Activated T-helper 9 cell treated with anti-CD3 and anti-CD28 coated beads, Interleukin-2, amount 50 U/mL, for 16 hours (primary cell): ENCODE results near the gene OTOG.

Source experiments
- DNase-seq: peaks from one replicate; pipeline ENCODE4 v3.0.0-alpha.2; 2020; ENCODE audit warnings: low read depth

The OTOG gene

DNA sequence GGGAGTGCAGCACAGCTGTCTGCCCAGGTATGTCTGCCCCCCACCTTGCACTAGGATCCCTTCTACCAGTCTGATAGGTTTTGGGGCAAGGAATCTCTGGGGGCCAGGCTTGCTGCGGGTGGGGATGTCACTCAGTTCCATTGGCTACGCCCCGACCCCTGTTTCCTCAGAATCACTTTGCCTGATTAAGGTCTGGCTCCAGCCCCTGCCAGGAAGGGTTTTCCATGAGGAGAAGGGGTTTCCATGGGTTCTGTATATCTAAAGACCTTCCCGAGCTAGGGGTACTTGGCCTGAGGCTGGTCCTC, 14.0 kb downstream of the OTOG start:
- DNase-seq: no peak

DNA sequence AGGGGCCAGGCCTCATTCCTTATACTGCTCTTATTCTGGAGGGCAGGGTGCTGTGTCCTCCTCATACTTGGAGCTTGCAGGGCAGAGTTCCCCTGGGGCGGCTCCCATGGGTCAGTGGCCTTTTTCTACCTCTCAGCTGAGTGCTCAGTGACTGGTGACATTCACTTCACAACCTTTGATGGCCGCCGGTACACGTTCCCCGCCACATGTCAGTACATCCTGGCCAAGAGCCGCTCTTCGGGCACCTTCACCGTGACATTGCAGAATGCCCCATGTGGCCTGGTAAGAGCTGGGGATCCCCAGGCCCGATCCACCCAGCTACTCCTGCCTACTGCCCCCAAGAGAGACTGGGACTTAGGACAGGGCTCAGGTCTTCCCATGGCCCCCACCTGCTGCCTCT, 14.5 kb downstream of the OTOG start:
- DNase-seq: no peak

DNA sequence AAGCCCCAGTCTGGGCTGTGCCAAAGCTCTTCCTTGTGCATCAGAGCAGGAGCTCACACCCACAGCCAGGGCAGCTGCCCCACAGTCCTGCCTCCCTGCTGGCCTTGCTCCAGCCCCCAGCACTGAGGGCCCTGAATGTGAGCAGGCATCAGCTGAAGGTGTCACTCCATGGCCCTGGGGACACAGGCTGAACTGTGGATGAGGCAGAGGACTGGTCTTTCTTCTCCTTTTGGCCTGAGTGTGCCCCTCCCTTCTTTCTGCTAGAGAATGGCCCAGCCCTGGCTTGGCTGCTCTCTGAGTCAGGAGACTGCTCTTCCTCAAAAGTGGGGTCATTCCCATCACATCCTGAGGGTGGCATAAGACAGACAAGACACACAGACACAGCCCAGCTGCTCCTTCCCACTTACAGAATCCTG, 16.2 kb downstream of the OTOG start:
- DNase-seq: no peak

DNA sequence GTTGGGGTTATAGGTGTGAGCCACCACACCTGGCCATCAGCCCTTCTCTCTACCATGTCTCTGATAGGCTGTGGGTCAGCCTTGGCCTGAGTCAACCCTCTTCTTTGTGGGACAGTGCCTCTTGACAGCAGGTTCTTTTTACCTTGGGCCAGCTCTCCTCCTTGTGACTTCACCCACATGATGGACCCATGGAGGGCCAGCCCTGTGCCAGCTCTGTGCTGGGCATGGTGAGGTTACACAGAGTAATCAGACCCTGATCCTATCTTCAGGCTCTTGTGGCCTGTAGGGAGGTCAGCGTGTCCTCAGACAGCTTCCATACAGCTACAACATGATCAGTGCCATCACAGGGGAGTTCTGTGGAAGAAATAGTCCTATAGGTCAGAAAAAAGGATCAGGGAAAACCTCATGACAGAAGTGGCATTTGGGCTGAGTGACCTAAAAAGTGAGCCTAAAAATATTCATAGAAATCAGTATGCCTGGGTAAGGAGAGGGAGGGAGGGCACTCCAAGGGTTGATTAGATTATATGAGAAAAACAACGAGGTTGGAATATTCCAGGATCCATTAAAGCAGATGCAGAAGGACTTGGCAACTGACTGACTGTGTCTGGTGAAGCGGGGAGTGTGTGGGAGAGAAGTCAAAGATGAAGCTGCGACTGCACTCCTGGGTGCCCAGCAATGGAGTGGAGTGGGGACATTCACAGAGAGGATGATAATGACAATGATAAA, 17.1 kb downstream of the OTOG start:
- DNase-seq: no peak

DNA sequence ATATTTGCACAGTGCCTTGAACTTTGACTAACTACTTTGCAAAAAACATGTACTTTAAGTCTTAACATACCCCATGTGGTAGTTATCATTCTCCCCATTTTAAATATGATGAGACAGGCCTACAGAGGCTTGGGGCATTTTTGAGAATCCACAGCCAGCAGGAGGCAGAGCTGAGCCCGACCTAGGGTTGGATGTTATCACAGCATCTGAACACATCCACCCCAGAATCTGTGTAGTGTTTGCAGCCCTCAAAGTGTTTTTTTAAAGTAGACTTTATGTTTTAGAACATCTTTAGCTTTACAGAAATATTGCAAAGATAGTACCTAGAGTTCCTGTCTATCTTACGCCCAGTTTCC, 17.6 kb downstream of the OTOG start:
- DNase-seq: no peak

DNA sequence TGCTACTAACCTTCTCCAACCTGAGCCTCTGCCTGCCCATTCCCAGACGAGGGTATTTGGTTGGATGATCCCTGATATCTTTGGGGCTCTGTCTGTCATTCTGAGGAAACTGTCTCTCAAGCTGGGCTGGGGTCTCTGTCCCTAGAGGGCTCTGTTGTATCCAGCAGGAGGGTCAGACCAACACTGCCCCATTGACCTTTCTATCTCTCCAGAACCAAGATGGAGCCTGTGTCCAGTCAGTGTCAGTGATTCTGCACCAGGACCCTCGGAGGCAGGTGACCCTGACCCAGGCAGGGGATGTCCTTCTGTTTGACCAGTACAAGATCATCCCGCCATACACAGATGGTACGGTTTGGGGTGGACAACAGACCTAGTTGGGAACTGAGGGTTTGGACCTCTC, 21.9 kb downstream of the OTOG start:
- DNase-seq: no peak

DNA sequence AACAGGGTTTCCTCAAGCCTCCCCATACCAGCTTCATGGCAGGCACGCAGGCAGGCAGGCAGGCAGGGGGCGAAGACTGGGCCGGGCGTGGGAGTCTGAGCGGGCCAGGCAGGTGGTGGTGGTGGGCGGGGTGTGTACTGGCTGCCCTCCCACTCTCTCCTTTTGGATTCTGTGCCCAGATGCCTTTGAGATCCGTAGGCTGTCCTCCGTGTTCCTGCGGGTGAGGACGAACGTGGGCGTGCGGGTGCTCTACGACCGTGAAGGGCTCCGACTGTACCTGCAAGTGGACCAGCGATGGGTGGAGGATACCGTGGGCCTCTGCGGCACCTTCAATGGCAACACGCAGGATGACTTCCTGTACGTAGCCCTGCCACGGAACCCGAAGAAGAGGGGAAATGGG, 23.0 kb downstream of the OTOG start:
- DNase-seq: no peak

DNA sequence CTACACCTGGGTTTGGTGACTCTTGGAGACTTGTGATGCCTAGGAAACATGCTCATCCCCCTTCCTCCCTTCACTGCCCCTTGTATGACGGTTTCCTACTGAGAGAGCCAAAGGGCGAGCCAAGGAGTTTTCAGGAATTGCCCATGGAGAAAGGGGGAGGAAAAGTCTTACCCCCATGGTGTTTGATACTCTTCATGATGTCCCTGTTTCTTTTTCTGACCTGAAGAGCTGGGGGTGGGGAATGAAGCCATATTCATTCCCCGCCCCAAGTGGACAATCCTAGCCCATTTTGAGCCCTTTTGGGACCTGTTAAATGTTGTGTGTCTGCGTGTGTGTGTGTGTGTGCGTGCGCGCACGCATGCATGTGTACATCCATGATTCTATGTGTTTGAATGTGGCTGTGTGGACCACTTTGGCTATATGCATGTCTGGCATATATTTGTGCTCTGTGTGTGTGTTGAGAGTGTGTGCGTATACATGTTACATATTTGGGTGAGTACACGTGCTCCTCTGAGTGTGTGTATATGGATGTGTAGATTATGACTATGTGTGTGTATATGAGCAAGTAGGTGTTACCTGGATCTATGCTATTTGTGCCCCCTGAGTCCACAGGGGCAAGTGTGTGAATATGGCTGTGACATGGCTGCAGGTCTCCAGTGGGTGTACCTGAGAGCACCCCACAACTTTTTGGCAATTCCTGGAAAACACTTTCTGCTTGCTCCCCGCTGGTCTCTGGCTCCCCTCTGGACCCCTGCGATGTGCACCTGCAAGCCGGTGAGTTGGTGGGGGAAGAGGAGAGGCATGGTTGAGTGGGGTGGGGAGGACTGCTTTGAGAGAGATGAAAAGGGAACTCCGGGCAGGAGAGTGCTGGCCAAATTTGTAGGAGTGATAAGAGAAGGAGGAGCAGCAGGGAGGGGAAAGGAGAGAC, 24.6 kb downstream of the OTOG start:
- no peak for DNase-seq

DNA sequence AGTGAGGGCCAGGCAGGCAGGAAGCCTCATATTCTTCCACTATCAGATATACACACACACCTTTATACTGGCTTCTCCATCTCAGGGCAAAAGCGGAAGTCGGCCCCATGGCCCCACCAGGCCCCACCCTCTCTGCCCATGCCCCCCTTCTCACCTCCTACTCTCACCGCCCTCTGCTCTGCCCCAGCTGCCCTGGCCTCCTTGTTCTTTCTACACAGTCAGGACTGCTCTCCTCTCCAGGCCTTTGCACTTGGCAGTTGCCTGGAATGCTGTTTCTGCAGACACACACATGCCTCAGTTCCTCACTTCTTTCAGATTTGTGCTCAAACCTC, 25.3 kb downstream of the OTOG start:
- DNase-seq: no peak

DNA sequence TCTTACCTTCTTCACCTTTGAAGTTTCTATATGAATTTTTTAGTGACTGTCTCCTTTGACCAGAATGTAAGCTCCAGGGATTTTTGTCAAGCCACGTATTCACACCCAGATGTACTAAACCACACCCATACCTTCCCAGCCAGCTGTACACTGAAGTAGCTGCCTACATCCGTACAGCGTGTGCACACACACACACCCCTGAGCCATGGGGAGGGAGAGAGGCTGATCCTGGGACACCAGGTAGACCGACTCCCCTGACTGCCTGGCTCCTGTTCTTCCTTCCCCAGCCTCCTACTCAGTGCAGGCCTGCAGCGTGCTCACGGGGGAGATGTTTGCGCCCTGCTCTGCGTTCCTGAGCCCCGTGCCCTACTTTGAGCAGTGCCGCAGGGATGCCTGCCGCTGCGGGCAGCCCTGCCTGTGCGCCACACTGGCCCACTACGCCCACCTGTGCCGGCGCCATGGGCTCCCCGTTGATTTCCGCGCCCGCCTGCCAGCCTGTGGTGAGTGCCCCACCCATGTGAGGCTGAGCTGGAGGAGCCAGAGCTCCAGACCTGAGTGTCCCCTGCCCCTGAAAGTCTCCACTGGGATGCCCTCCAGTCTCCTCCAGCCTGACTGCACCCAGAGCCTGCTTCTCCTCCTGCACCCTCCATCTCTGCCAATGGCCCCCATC, 25.9 kb downstream of the OTOG start:
- no peak for DNase-seq

DNA sequence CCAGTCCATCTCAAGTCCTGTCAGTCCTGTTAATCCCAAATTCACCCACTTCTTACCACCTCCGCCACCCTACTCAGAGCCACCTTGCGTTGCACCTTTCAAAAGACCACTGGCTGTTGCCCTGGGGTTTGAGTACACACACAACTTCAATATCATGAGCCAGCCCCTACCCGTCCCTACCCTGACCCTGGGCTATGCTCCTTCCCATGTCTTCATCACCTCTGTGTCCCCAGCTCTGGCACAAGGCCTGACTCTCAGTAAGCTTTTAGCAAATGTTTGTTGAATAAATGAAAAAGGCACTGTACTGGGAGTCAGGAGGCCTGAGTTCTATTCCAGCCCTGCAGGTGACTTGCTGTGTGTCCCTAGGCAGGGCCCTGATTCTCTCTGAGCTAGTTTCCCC, 26.5 kb downstream of the OTOG start:
- no peak for DNase-seq

DNA sequence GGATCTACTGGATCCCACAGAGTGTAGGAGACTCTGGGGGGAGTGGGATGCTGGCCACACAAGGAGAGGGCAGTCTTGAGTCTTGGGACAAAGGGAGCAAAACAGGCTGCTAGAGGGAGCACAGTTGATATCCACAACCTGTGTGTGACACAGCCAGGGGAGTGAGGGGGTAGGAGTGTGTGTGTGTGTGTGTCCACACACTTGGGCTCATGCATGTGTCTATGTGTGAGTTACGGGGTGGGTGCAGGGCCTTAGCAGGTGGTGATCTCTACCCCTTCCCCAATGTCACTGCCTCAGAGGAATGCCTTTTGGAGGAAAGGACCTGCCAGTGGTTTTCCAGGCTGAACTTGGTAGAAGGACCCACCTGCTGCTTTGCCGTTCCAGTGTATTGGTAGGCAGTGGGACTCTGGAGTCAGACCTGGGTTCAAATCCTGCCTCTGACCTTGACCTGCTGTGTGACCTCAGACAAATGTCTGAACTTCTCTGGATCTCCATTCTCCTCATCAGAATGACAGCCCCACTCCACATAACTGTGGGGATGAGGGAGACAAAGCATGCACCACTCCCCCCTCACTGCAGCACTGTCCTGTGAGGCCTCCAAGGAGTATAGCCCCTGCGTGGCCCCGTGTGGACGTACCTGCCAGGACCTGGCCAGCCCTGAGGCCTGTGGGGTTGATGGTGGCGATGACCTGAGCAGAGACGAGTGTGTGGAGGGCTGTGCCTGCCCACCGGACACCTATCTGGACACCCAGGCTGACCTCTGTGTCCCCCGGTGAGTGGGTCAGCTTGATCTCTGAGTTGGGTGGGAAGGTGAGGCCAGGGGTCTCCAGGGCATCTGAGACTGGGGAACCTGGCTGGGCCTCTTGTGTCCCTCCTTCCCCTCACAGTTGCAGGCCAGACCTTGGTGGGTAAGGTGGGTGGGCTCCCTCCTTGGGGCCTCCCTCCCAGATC, 27.4 kb downstream of the OTOG start:
- DNase-seq: no peak

DNA sequence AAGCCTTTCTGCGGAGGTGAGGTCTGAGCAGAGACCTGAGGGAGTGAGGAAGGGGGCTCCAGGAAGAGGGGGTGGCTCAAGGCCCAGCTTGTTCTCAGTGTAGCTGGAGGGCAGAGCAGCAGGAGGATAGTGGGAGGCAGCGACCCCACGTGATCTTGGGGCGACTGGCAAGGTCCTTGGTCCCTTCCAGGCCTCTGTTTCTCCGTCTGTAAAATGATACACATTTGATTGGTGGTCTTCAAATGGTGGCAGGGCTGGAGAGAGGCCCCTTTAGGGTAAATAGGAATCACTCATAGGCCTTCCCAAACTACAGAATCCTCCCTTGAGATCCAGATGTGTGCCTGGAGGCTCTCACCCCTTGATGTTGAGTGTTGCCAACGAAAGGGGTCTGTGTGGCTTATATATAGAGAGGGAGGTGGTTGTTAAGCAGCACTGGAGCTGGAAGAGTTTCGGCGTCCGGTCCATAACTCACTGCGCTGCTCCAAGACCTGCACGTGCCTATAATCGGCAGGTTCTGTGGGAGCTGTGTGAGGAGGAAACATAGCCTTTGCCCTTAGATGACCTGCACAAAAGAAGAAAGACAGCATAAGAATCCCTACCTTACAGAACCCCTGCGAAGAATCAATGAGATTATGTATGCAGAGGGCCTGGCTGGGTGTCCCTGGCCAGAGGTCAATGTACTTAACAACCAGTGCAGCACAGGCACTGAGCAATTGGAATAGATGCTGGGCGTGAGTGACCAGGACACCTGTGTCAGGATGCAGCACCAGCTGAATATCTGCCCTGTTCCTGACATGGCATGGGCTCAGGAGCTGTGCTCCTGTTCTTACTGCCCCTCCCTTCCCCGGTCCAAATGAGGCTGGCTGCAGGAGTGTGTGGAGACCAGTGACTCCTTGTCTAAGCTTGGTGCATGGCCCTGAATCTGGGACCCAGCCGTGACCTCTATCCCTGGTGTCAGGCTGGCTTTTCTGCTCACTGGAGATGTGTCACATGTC, 28.7 kb downstream of the OTOG start:
- no peak for DNase-seq

DNA sequence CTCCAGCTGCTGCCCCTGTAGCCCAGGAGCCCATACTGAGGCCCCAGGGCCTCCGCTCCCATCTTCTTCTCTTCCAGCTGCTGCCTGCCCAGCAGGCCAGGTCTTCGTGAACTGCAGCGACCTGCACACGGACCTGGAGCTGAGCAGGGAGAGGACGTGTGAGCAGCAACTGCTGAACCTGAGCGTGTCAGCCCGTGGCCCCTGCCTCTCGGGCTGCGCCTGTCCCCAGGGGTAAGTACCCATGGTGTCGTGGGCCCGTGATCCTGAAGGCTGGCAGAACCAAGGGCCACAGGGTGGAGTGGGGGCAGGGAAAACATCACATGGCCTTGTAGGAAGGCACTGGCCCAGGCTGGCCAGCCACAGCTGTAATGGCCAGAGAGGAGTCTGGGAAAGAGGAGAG, 31.2 kb downstream of the OTOG start:
- DNase-seq: no peak

DNA sequence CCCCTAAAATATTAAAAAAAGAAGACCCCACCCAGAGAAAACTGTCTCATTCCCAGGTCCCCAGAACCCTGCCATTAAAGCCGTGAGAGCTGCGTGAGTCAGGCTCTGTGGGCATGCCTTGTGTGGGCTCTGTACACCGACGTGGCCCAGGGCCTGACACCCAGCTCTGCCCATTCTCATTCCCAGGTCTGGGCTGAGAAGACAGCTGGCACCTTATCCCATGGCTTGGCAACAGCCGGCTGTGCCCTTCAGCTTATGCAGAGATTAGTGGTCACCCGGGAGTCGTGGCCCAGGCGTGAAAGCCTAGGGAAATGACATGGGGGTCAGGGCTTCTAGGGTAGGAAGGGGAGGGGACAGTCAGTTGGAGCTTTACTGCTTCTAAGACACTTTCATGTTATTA, 31.9 kb downstream of the OTOG start:
- no peak for DNase-seq

DNA sequence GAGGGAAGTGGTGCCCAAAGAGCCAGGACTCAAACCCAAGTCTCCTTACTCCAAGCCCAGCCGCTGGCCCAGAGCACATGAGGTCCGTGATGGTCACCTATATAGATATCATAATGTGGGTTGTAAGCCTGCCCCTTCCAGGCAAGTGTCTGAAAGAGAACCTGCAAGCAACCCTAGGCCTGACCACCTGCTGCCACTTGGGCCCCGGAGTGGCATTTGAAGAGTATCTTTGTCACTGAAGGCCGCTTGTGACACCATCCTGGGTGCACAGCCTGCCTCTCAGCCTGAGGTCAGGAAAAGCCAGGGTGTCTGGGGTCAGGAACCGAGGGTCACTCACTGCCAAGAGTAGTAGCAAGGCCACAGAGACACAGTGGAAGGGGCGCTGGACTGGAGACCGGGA, 32.4 kb downstream of the OTOG start:
- DNase-seq: no peak

DNA sequence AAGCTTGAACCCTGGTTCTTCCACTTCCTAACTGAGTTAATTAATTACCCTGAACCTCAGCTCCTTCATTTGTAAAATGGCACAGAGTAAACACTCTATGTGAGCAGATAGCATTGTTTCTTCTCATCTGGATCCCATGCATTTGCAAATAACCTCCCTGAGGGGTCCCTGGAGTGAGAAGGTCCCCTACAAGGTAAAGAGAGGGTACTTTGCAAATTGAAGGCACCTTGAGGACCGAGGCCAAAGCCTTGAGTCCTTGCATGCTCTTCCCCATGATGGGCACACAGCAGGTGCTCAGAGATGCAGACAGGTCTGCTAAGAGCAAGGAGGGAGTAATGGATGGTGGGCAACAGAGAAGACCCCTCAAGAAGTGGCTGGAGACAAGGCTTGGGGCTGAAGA, 33.2 kb downstream of the OTOG start:
- no peak for DNase-seq

DNA sequence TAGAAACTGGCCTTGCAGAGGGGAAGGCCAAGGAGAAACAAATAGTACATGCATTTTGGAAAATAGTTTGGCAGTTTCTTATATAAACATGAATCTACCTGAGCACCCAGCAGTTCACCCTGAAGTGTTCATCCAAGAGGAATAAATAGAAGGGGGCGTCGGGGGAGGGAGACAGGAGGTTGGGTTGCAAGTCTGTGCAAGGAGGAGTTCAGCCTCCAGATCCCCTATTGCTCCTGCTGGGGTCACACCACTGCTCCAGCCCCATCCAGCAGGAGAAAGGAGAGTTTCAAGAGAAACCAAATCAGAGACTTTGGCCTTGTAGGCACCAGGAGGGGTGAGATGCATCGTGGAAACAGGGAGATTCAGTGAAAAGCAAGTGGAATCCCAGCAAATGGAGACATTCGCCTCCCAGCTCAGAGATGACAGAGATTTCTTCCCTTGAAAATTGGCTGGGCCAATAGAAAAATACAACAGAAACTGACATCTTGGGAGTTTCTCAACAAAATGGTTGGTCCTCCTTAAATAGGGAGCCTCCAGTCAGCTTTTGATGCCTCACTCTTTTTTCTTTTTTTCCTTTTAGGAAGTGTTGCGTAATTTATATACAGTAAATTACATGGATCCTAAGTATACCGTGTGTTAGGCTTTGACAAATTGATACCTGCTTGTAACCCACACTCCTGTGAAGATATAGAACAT, 34.1 kb downstream of the OTOG start:
- no peak for DNase-seq

DNA sequence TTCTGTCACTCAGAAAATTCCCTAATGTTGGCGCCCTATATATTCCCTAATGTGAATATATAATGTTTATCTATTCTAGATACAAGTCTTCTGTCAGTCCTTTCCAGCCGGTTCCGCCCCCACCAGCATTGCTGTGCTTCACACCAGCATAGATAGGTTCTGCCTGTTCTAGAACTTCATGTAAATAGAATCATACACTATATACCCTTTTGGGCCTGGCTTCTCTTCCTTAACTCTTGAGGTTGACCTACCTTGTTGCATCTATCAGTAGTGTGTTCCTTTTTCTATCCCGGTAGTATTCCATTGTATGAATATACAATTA, 34.6 kb downstream of the OTOG start:
- no peak for DNase-seq

DNA sequence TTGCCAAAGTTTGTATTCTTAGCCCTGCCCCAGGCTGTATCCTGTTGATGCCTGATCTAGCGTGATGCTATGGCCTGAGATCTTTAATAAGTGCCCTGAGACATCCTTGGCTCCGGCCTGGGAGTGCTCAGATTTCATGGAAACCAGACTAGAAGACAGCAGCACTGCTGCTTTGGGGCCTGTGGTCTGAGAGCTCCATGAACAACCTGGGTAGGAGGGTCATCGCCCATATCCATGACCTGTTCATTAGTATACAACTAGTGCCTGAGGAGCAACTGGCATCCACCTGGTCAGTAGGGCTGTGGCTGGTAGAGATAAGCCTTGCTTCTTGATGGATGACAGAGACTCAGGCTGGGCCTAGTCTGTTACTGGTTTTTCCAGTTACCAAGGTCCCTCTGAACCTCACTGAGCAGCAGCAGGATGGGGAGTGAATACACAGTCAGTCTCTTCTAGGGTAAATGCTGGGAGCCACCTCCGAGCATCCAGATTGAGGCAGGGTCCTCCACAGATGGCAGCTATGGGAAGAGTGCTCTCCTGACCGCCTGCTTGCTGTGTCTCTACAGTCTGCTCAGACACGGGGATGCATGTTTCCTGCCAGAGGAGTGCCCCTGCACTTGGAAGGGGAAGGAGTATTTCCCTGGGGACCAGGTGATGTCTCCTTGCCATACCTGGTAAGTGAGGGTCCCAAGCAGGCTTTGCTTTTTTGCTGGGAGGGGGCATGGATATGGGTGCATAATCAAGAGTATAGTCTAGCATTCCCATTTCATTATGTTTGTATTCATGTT, 39.0 kb downstream of the OTOG start:
- DNase-seq: no peak
